ENCODE data around the gene RUNDC3A. TPM values are rescaled to one million over a fixed set of nuclear protein-coding genes. Genes with fewer than 3 reads are reported as not detected.

The RUNDC3A gene
- total RNA-seq, 1 experiment from 2014 or later: 3.6 TPM

DNA sequence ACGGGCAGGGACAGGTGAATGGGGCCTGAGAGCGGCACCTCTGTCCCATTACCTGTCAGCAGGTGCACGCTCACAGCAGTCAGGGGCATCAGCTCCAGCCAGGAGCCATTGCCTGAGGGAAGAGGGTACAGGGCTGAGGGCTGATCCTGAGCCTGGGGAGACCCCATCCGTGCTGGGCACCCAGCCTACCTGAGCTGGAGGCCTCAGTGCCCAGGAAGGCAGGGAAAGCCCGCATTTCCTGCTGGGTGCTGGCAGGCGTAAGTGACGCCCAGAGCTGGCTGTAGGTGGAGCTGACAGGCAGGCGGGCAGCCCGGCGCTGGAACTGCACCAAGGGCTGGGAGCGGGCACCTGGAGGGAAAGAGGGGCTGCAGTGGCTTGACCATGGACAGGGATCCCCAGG is 47.8 kb downstream of the RUNDC3A start:
- Histone ChIP-seq H3K4me1 (ENCODE audit: control insufficient read depth, insufficient read depth, low read length) (peaks cover 6% of the 10 kb centered on the region; the same call in 1 of the 2 replicates), H3K4me3 (ENCODE audit: low read depth in 2 of 2, low read length in 2 of 2) (no peak overlapping the region), H3K27ac (ENCODE audit: low read length) (no peak overlapping the region), H3K36me3 (ENCODE audit: control insufficient read depth, insufficient read depth, low read length) (no peaks in the 10 kb centered on the region), H3K27me3 (ENCODE audit: control insufficient read depth, insufficient read depth, low read length) (no peaks in the 10 kb centered on the region), H3K9me3 (ENCODE audit: control insufficient read depth, insufficient read depth, low read depth, low read length) (no peaks in the 10 kb centered on the region)
- DNase-seq (ENCODE audit: low read depth, low spot score) (no peak), ATAC-seq (no peak)
- no TSS peak for BruUV-seq (replicated peaks)
- ChIA-PET CTCF (no interaction called here), POLR2A (no interaction called here)
- in situ Hi-C loops (cut with HindIII; ENCODE audit: low pct_unique_long_range_greater_than_20kb, low sequenced_read_pairs): no loop called here
- intact Hi-C loops (cut with micrococcal nuclease; ENCODE audit: unreplicated experiment): no loop called here
- TF ChIP-seq TCF7L2 (IDR thresholded peaks at IDR 0.05; ENCODE audit: low read depth, low read length) (no peak), POLR2AphosphoS5 (IDR thresholded peaks at IDR 0.05; ENCODE audit: low read depth, low read length) (no peak), SIN3A (IDR thresholded peaks at IDR 0.05; ENCODE audit: borderline replicate concordance, insufficient read depth, low read depth, low read length) (no peak)
- TF ChIP-seq, protein P1, sequence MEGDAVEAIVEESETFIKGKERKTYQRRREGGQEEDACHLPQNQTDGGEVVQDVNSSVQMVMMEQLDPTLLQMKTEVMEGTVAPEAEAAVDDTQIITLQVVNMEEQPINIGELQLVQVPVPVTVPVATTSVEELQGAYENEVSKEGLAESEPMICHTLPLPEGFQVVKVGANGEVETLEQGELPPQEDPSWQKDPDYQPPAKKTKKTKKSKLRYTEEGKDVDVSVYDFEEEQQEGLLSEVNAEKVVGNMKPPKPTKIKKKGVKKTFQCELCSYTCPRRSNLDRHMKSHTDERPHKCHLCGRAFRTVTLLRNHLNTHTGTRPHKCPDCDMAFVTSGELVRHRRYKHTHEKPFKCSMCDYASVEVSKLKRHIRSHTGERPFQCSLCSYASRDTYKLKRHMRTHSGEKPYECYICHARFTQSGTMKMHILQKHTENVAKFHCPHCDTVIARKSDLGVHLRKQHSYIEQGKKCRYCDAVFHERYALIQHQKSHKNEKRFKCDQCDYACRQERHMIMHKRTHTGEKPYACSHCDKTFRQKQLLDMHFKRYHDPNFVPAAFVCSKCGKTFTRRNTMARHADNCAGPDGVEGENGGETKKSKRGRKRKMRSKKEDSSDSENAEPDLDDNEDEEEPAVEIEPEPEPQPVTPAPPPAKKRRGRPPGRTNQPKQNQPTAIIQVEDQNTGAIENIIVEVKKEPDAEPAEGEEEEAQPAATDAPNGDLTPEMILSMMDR (IDR thresholded peaks at IDR 0.05): peak; percentile 11; the same call in 1 of the 2 replicates
- TF ChIP-seq, protein P2, sequence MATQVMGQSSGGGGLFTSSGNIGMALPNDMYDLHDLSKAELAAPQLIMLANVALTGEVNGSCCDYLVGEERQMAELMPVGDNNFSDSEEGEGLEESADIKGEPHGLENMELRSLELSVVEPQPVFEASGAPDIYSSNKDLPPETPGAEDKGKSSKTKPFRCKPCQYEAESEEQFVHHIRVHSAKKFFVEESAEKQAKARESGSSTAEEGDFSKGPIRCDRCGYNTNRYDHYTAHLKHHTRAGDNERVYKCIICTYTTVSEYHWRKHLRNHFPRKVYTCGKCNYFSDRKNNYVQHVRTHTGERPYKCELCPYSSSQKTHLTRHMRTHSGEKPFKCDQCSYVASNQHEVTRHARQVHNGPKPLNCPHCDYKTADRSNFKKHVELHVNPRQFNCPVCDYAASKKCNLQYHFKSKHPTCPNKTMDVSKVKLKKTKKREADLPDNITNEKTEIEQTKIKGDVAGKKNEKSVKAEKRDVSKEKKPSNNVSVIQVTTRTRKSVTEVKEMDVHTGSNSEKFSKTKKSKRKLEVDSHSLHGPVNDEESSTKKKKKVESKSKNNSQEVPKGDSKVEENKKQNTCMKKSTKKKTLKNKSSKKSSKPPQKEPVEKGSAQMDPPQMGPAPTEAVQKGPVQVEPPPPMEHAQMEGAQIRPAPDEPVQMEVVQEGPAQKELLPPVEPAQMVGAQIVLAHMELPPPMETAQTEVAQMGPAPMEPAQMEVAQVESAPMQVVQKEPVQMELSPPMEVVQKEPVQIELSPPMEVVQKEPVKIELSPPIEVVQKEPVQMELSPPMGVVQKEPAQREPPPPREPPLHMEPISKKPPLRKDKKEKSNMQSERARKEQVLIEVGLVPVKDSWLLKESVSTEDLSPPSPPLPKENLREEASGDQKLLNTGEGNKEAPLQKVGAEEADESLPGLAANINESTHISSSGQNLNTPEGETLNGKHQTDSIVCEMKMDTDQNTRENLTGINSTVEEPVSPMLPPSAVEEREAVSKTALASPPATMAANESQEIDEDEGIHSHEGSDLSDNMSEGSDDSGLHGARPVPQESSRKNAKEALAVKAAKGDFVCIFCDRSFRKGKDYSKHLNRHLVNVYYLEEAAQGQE (IDR thresholded peaks at IDR 0.05; ENCODE audit: insufficient read depth in 1 of 2, low read depth in 2 of 2, low read length in 1 of 2): no peak

- intact Hi-C loops (cut with micrococcal nuclease; ENCODE audit: unreplicated experiment): no loop called here
- Histone ChIP-seq H3K27ac (ENCODE audit: low read length) (no peak overlapping the region), H3K36me3 (ENCODE audit: control insufficient read depth, insufficient read depth, low read length) (no peaks in the 10 kb centered on the region), H3K27me3 (ENCODE audit: control insufficient read depth, insufficient read depth, low read length) (no peaks in the 10 kb centered on the region), H3K9me3 (ENCODE audit: control insufficient read depth, insufficient read depth, low read depth, low read length) (no peaks in the 10 kb centered on the region), H3K4me1 (ENCODE audit: control insufficient read depth, insufficient read depth, low read length) (peaks cover 6% of the 10 kb centered on the region; the same call in 1 of the 2 replicates), H3K4me3 (ENCODE audit: low read depth in 2 of 2, low read length in 2 of 2) (no peak overlapping the region)
- ChIA-PET POLR2A (interaction anchor here (0.6 kb wide), 1 partner anchor 231 kb away, joined by 8 read pairs; no protein-coding TSS in a partner anchor), CTCF (no interaction called here)
- in situ Hi-C loops (cut with HindIII; ENCODE audit: low pct_unique_long_range_greater_than_20kb, low sequenced_read_pairs): no loop called here
- BruUV-seq (replicated peaks): no TSS peak
- DNase-seq (ENCODE audit: low read depth, low spot score): no peak
- no peak for ATAC-seq
- no peak for TF ChIP-seq SIN3A (IDR thresholded peaks at IDR 0.05; ENCODE audit: borderline replicate concordance, insufficient read depth, low read depth, low read length)
- no peak for TF ChIP-seq POLR2AphosphoS5 (IDR thresholded peaks at IDR 0.05; ENCODE audit: low read depth, low read length)
- no peak for TF ChIP-seq TCF7L2 (IDR thresholded peaks at IDR 0.05; ENCODE audit: low read depth, low read length)
- TF ChIP-seq, protein P2 (IDR thresholded peaks at IDR 0.05; ENCODE audit: insufficient read depth in 1 of 2, low read depth in 2 of 2, low read length in 1 of 2): no peak
- TF ChIP-seq, protein P1 (IDR thresholded peaks at IDR 0.05): no peak
These were observed 49.7 kb downstream of the RUNDC3A start for GRCh38 chr17:44358066-44358465.

All from Panc1 (cell line).